HG02642 (cell line): ENCODE data around the gene DPY30.
"Not testable (repeated sequence)": the region's sequence is repeated elsewhere in the genome, so short reads cannot be mapped to it uniquely, and the experiment has no call there.

ENCODE experiments used
- ATAC-seq: cut with Tn5 transposase; IDR thresholded peaks from one replicate; pipeline ENCODE4 v1.9.1; 2021; ENCODE audit warnings: mild to moderate bottlenecking; ENCODE audit not compliant: unreplicated experiment, poor library complexity

DPY30 gene

DNA sequence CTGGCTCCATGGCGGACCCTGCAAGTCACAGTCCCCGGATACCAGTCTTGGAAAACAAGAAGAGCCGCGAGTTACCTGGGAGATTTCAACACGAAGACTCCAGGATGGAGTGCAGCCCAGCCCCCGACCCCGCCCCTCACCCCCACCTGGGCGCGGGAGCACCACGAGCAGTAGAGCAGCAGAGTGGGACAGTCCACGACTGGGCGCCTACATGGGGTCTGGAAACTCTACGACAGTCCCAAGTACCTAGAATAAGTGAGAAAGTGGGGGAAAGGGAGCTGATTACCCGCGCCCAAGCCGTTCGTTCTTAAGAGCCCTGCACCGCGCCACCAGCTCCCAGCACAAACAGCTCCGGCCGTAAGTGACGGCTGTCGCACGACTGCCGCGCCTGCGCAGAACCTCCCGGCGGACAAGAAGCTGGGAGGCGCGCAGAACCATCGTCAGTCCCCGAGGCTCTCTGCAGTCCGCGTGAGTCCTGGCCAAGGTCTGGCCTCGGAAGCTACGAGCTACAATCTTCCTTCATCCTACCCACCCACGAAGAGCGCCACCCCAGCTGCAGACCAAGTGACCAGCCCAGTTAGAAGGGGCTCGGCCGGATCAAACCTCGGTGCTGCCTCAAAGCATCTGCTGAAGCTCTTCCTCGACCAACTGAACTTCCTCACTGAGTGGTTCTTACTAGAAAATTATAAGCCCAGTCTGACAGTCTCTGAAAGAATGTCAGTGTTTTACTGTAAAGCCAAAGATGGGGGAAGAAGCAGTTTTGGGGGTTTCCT, at the start of gene DPY30:
TSS of gene DPY30 (minus strand) at position 359 of the 773 bp plus-strand sequence. CDS start at position 10, 349 bp downstream.
- ATAC-seq: peak; percentile 91

DNA sequence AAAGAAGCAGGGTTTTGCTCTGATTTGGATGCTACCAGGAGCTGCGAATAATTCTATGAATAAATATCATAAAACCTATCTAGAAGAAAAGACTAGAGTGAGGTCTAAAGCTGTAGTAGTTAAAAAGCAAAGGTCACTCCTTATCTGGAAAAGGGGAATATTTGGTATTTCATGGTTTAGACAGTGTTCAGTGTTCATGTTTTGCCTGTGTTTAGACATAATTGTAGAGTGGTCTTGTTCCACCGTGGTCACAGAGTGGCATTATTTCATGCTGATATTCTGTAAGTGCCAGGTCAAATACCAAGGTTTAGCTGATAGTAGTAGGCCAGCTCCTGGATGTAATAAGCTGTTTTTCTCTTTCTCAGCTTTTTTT, 34.5 kb upstream of the DPY30 start:
- no peak for ATAC-seq

DNA sequence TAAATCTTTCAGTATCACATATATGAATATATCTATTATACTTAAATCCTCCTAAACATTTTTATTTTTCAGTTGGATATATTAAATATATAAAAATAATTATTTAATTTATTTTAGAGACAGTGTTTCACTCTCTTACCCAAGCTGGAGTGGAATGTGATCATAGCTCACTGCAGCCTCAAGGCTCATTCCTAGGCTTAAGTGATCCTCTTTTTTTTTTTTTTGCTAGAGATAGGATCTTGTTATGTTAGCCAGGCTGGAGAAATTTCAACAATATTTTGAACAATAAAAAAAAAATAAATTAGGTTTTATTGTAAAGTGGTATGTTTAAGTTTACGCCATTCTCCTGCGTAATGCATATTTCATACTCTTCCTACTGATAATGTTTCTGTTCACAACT, 27.9 kb upstream of the DPY30 start:
- ATAC-seq: no peak

DNA sequence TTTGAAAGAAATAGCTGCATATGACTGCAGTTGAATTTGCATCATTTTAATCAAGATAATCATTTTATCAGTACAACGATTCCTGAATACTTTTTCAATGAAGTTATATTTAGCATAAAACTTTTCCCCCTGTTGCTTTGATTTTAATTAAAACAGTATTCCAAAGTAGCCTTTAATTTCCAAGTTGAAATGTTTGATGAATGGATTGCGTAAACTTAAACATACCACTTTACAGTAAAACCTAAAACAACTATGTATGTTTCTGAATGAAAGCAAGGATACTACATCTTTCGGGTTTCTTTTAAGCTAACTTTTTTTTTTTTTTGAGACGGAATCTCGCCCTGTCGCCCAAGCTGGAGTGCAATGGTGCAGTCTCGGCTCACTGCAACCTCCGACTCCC, 25.1 kb upstream of the DPY30 start:
- no peak for ATAC-seq

DNA sequence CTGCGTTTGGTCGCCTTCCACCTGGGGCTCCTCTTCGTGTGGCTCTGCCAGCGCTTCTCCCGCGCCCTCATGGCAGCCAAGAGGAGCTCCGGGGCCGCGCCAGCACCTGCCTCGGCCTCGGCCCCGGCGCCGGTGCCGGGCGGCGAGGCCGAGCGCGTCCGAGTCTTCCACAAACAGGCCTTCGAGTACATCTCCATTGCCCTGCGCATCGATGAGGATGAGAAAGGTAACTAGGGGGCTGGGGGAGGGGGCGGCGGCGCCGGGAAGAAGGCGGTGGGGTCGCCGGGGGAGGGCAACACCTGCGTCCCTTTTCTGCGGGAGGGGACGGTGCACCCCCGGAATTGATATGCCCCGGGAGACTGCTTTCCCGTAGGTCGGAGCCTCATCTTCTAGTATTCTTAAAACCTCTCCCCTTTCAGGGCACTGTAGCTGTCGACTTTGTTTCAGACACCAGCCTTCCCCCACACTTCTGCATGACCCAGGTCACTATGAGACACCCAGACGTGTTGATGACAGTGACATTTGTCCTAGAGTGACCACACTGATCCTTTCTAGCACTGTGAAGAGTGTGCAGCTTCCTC, 24.5 kb upstream of the DPY30 start:
- ATAC-seq: peak; percentile 1

DNA sequence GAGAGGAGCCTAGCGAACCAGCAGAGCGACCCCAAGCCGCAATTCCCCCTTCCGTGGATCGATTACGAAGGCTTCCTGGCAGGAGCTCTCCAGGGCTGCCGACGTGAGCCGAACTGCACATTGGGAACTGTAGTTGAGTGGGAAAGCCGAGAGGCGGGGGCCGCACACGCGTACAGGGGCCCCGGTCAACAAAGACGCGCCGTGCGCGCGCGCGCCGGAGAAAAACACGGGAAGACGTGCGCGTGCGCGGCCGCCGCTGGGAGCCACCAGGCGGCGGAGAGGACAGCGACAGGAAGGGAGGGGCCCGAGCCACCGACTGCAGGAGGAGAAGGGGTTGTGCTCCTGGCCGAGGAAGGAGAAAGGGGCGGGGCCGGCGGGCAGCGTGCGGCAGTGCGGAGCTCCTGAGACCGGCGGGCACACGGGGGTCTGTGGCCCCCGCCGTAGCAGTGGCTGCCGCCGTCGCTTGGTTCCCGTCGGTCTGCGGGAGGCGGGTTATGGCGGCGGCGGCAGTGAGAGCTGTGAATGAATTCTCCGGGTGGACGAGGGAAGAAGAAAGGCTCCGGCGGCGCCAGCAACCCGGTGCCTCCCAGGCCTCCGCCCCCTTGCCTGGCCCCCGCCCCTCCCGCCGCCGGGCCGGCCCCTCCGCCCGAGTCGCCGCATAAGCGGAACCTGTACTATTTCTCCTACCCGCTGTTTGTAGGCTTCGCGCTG, 23.9 kb upstream of the DPY30 start, which contains the start of gene SPAST:
TSS of gene SPAST (plus strand) at position 247 of the 711 bp plus-strand sequence. CDS start at position 523, 276 bp downstream.
- peak; percentile 97 for ATAC-seq

DNA sequence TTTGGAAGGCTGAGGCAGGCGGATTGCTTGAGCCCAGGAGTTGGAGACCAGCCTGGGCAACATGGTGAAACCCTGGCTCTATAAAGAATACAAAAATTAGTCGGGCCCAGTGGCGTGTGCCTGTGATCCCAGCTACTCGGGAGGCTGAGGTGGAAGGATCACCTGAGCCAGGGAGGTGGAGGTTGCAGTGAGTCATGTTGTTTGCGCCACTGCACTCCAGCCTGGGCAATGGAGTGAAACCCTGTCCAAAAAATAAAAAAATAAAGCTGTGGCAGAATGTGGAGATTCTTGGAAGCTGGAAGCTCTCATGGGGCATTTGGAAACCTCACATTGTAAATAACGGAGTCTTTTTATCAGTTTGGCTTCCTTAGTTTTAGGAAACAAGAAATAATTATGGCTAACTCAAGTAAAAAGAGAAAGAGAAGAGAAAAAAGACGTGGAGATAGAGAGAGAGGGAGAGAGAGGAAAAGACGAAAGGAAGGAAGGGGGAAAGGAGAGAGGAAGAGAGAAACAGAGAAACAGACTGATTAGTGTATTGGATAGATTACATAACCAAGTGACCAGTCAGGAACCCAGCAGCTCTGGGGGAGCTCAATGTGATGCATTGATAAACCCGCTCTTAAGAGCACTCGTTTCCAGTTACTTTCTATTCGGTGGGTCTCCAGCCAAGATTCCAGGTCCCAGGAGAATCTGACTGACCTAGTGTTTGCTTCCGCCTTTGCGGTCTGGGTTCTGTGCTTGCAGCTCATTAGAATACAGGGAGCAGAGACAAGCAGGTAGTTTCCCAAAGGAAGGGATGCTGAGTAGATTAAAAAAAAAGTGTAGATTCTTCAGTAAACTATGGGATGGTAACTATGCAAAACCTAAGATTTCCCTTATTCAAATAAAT, 22.6 kb upstream of the DPY30 start:
- no peak for ATAC-seq

DNA sequence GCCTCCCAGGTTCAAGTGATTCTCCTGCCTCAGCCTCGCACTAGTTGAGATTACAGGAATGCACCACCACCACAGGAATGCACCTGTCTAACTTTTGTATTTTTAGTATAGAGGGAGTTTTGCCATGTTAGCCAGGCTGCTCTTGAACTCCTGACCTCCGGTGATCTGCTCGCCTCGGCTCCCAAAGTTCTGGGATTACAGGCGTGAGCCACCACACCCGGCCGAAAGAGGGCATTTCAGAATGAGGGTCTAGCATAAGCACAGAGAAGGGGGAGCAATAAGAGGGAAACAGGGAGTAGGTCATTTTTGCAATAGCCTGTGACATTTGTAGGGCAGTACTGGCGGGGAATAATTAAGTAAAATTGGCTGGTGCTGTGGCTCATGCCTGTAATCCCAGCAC, 21.8 kb upstream of the DPY30 start:
- no peak for ATAC-seq

DNA sequence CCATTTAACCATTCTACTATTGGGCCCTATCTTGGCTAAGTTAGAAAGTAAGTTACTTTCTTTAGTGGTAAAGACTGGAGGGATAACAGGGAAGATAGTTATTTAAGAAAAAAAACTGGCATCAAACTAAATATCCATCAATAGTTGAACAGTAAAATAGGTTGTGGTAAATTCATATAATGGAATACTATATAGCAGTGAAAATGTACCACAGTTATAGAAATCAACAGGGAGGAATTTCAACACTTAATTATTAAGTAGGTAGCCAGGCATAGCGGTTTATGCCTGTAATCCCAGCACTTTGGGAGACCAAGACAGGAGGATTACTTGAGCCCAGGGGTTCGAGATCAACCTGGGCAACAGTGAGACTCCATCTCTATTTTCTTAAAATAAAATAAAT, 20.7 kb upstream of the DPY30 start:
- no peak for ATAC-seq

DNA sequence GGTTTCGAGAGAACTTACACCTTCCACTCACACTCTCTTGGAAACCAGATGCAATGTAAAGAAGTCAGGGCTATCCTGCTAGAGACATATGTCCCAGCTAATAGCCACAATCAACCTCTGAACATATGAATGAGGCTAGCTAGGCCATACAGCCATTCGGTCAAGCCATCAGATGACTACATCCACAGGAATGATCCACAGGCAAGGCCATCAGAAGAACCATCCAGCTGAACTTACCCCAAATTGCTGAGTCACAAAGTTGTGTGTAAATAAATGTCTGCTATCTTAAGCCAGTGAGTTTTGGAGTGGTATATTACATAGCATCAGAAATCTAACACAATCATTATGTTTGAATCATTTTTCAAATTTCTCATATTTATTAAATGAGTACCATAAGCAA, 18.5 kb upstream of the DPY30 start:
- no peak for ATAC-seq

DNA sequence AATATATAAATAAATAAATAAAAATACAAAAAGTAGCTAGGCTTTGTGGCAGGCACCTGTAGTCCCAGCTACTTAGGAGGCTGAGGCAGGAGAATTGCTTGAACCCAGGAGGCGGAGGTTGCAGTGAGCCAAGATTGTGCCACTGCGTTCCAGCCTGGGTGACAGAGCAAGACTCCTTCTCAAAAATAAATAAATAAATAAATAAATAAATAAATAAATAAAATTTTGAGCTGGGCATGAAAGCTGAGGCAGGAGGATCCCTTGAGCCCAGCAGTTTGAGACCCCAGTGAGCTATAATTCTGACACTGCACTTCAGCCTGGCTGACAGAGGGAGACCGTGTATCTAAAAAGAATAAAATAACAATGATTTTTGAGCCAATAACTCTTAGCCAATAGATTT, 15.0 kb upstream of the DPY30 start:
- not testable (repeated sequence) for ATAC-seq

DNA sequence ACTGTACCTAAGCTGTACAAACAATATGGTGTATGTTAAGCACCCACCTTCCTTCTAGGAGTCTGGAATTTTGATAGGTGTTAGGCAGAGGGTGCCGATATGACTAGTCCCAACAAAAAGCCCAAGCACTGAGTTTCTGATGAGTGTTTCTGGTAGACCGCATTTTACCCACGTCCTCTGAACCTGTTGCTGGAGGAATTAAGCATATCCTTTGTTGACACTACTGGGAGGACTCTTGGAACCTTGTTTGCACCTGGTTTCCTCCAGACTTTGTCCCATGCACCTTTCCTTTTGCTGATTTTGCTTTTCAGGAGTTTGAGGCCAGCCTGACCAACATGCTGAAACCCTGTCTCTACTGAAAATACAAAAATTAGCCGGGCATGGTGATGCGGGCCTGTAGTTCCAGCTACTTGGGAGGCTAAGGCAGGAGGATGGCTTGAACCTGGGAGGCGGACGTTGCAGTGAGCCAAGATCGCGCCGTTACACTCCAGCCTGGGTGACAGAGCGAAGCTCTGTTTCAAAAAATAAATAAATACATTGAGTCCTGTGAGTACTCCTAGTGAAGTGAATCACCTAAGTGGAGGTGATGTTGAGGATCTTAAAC, 12.3 kb upstream of the DPY30 start:
- no peak for ATAC-seq

DNA sequence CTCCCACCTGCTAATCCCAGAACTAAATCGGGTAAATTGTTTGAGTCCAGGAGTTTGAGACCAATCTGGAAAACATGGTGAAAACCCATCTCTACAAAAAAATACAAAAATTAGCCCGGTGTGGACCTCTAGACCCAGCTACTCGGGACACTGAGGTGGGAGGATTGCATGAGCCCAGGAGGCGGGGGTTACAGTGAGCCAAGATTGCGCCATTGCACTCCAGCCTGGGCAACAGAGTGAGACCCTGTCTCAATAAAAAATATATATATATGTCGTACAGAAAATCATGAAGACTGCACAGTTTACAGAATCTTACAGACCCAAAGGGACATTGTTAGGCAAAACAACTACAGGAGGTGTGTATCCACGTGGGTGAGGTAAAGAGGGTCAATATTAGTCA, 4.0 kb upstream of the DPY30 start:
- ATAC-seq: no peak

DNA sequence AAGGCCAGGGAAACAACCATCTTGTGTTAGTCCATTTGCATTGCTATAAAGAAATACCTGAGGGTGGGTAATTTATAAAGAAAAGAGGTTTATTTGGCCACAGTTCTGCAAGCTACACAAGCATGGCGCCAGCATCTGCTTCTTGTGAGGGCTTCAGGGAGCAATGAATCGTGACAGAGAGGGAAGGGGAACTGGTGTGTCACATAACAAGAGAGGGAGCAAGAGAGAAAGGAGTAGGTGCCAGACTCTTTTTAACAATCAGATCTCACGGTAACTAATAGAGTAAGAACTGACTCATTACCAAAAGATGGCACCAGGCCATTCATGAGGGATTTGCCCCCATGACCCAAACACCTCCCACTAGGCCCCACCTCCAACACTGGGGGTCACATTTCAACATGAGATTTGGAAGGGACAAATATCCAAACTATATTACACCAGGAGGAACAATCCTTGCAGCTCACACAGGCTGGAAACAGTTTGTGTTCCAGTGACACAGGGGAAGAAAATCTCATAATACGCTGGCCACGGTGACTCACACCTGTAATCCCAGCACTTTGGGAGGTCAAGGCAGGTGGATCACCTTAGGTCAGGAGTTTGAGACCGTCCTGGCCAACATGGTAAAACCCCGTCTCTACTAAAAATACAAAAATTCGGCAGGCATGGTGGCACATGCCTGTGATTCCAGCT, 5.3 kb downstream of the DPY30 start:
- not testable (repeated sequence) for ATAC-seq

DNA sequence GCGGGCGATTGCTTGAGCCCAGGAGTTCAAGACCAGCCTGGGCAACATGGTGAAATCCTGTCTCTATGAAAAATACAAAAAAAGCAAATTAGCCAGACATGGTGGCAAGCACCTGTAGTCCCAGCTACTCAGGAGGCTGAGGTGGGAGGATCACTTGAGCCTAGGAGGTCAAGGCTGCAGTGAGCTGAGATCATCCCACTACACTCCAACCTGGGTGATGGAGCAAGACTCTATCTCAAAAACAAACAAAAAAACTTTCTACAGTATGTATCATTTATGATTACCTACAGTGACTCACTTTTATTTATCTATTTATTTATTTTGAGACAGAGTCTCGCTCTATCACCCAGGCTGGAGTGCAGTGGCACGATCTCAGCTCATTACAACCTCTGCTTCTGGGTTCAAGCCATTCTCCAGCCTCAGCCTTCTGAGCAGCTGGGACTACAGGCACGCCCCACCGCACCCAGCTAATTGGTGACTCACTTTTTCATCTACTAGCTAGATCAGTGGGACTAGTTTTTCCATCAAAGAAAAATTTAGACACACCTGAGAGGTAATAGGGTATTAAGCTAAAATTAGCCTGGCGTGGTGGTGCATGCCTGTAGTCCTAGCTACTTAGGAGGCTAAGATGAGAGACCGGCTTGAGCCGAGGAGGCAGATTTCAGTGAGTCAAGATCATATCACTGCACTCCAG, 20.7 kb downstream of the DPY30 start:
- not testable (repeated sequence) for ATAC-seq

DNA sequence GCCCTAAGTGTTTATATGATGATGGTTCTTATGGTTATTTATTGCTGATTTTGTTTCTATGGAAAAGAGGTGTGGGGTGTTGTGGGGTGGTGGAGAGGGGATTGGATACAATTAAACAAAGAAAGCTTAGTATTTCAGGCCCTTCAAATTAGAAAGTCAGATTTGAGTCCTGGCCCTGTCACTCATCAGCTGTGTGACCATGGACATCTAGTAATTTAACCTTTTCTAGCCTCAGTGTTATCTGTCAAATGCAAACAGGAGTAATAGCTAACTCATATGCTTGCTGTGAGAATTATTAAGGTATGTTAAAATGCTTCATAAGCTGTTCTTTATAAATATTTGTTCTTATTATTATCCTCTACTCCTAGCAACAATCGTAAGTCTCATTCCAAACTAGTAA, 26.7 kb downstream of the DPY30 start:
- ATAC-seq: no peak

DNA sequence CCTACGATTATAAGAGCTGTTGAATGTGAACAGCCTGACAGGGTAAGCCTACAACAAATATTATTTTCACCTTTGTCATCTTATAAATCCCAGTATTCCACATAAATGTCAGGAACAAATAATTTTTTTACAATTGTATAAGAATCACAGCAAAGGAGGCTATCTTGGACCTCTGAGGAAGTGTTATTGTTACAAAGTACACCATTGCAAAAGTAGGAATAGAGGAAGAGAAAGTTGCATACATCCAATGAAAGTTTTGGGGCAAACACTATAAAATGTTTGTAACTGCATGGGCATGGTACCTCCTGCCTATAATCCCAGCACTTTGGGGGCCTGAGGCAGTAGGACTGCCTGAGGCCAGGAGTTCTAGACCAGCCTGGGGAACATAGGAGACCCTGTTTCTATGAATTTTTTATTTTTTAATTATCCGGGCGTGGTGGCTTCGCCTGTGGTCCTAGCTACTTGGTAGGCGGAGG, 28.1 kb downstream of the DPY30 start:
- no peak for ATAC-seq

DNA sequence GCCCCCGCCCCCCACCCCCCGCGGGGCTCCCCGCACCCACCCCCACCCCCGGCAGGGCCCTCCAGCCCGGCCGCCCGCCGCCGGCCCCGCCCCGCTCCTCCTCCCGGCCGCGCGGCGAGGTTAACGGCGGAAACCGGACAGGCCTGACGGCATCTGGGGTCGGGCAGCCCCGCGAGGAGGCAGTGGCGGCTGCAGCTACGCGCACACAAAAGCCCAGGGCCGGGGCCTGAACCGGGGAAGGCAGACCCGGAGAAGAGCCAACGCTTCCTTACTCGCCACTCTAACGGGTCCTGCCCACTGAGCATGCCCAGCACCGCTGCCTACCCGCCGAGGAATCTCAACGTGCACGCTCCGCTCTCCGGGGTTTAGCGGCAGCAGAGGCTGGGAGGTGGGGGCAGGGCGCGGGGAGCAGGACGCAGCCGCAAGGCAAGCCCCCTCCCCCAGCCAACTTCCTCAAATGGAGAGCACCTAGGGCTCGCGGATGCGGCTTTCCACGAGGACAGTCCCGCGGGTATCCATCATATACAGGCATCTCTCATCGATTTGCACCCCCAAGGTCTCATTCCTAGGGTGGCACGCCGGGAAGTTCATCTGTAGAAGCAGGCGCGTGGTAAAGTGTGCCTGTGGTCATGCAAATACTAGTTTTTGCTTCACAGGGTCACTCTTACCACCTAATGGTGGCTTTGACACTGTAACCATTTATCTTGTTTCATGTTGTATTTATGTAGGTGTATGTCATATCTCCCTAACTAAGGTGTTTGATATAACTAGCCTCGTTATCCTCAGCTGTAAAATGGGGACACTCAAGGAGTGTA, 28.7 kb downstream of the DPY30 start, which contains the start of gene MEMO1:
TSS of gene MEMO1 (minus strand) at position 339 of the 815 bp plus-strand sequence. CDS start 761 bp downstream, outside the sequence.
- ATAC-seq: peak; percentile 66
